ENCODE results near the gene BMPR1A.
"Not testable (repeated sequence)": the region's sequence is repeated elsewhere in the genome, so short reads cannot be mapped to it uniquely, and the experiment has no call there.

Gene BMPR1A

DNA sequence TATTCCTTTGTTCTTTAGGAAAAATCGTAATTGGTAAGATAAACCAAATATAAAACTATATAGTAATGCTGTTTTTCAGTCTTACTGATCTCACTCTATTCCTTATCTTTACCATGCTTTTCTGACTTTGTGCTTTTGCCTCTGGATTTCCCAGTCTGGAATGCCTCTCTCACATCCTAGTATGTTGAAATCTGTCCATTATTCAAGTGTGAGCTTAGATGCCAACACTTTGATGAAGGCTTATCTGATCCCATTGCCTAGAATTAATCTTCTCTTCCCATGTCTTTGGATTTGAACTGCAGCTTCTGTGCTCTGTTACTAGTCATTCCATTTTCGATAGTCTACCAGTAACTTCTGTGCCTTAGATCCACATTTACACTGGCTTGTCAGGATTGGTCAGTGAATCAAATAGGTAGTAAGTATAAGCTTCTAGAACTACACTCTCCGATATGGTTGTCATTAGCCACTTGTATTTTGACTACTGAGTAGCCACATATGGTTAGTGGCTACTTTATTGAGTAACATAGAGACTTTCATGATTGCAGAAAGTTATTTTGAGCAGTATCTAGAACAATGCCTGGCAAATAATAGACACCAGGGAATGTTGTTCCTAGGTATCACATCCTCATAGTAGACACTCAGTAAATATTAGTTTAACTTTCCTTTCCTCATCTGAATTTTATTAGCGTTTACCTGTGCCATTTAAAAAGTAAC is 92.9 kb downstream of the BMPR1A start:
- no peak for DNase-seq (ENCODE audit: low read depth)

DNA sequence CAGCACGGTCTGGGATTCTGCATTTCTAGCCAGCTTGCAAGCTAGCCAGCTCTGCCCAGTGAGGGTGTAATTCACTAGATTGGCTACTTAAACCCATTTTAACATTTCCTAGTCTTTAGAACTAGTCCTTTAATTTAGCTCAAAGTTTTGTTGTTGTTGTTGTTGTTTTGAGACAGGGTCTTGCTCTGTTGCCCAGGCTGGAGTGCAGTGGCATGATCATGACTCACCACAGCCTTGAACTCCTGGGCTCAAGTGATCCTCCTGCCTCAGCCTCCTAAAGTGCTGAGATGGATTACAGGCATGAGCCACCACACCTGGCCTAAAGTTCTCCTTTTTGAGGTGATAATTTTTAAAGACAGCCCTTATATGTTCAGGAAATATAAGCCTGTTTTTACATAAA is 94.1 kb downstream of the BMPR1A start:
- no peak for DNase-seq (ENCODE audit: low read depth)

DNA sequence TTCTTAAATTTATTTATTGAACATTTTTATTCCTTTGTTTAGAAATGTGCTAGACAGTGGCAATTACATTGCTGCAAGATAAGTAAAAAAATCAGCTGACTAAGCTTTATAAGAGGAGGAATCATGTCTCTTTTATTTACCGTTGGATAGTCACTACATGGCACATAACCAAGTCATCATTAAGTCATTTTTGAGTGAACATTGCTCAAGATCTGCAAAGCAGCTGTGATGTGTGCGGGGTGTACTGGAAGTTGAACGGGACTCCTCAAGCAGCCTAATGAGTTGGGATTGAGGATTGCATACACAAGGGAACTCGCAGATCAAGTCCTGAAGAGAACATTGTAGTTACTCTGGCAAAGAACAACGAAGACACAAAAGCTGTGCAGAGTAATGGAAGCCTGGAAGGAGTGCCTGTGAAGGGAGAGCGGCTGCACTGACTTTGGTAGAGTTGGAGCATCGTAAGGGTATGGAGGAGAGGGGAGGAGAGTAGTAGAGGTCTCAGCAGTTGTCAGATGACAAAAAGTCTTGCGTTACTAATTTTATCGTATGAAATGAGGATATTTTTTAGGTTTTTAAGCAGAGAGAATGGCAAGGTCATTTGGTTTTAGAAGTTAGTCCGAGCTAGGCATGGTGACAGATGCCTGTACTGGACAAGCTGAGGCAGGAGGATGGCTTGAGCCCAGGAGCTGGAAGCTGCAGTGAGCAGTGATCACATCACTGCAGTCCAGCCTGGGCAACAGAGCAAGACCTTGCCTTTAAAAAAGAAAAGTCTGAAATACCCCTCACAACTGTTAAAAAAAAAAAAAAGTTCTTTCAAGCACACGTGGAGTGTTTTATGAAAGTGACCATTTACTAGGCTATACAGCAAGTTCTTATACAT is 95.1 kb downstream of the BMPR1A start:
- DNase-seq (ENCODE audit: low read depth) = no peak

DNA sequence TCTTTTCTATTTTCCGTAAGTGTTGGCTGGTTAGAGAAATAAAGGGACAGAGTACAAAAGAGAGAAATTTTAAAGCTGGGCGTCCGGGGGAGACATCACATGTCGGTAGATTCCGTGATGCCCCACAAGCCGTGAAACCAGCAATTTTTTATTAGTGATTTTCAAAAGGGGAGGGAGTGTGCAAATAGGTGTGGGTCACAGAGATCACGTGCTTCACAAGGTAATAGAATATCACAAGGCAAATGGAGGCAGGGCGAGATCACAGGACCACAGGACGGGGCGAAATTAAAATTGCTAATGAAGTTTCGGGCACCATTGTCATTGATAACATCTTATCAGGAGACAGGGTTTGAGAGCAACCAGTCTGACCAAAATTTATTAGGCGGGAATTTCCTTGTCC is 97.2 kb downstream of the BMPR1A start:
- DNase-seq (ENCODE audit: low read depth) = not testable (repeated sequence)

DNA sequence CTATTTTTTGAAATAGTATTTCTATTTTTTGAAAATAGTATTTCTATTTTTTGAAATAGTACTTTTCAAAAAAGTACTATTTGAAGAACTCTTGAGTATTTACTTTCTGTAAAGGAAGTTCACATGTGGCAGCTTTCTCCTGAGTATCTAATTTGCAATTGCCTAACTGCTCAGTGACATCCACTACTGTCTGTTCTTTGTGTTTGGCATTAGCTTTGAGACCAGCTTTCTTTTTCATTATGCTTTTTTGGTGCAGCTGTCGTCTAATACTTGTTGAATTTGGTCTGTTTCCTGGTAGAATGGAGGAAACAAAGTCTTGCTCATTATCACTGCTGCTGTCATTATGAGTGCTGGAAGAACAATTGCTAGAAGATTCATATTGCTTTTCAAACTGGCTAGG is 99.1 kb downstream of the BMPR1A start:
- DNase-seq (ENCODE audit: low read depth) = no peak

DNA sequence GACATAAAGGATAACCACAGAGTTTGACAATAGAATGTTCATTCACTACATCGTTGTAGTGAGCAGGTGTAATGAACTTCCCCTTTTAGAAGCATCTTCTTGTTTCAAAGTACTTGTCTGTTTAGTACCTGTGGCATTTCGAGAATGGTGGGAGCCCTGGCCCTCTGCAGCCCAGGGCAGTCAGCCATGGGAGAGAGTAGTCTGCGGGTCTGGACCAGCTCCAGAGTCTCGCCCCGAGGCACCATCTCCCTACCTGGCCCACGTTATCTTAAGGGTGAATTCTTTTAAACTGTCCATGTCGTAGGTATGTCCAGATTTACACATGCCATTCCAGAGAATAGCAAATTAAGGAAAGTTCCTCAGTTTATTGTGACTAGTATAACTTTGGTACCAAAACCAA is 99.7 kb downstream of the BMPR1A start:
- DNase-seq (ENCODE audit: low read depth) = no peak

DNA sequence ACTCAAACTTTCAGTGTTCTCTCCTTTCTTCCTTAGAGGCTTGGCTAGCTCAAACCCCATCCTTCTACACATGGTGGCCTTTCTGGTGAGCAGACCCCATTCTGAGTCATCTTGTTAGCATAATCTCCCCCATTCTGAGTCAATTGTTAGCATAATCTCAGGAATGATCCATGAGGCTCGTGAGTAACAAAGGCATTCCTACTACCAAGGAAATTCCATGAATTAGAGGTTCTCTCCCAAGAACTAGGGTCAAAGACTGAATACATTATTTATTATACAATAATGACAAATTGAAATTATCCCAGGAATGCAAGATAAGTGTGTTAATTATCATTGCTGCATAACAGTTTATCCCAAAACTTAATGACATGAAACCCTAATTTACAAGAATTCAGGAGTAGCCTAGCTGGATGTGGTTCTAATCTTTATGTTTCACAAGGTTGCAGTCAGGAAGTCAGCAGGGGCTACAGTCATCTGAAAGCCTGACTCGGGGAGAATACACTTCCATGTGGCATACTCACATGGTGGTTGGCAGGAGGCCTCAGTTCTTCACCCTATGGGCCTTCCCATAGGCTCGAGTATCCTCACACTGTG is 100.8 kb downstream of the BMPR1A start:
- DNase-seq (ENCODE audit: low read depth) = no peak

DNA sequence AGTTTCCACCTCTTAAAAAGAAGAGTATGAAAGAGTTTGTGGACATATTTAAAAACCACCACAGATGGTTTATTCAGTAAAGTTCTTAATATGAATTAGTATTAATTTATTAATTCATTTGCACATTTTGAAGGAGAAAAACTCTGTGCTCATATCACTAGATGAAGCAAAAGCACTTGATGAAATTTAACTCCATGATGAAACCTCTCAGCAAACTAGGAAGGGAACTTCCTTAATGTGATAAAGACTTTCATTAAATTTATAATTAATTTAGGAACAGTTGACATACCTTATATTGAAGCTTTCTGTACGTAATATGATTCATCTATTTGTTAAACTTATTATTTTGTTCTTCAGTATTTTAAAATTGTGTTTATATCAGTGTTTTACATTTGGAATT is 101.6 kb downstream of the BMPR1A start:
- DNase-seq (ENCODE audit: low read depth) = no peak

DNA sequence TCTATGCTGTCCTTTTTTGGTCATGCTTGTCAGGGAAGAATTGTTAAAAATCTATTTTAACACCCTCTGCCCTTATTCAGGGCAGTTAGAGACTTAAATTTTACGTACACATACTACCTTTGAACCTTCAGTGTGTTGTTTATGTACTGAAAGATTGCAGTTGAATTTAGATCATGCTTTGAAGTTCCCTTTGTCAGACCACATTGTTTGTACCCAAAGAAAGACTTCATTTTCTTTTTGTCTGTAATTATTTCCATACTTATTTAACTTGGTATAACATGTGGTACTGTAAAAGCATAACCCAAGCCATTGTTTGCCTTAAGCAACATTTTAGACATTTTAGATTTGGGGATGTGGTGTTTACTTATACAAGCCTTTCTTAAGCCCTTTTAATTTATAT is 104.9 kb downstream of the BMPR1A start:
- DNase-seq (ENCODE audit: low read depth) = no peak

DNA sequence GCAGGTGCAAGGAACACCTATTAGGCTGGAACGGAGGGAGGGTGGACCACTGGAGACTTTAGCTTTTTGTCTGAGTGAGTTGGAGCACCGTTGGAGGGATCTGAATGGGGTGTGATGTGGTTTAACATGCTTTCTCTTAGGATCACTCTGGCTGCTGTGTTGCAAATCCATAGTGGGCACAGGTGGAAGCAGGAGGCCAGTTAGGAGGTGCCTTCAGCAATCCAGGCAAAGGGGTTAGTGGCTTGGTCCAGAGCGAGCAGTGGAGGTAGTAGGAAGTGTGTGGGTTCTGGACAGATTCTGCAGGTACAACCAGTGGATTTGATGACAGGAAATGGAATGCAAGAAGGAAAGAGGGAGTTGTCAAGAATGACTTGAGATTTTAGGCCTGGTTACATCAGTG is 106.0 kb downstream of the BMPR1A start:
- DNase-seq (ENCODE audit: low read depth) = no peak

DNA sequence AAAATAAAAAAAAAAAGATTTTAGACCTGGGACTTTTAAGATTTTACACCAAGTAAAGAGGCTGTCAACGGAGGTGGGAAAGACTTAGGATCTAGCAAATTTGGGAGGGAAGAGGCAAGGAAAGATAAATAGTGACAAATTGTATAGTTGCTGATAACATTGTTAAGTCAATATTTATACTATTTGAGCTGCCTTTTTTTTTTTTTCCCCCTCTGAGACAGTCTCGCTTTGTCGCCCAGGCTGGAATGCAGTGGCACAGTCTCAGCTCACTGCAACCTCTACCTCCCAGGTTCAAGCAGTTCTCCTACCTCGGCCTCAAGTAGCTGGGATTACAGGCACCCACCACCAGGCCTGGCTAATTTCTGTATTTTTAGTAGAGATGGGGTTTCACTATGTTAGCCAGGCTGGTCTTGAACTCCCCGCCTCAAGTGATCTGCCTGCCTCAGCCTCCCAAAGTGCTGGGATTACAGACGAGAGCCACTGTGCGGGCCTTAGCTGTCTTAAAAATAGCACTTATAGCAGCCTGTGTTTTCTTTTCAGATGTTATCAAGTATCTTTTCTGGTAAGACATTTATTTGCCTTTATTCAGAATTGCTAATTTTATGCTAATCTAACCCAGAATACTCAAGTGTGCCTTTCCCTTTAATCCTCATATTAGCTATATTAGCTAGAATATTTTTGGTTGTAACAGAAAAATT is 106.5 kb downstream of the BMPR1A start:
- no peak for DNase-seq (ENCODE audit: low read depth)

DNA sequence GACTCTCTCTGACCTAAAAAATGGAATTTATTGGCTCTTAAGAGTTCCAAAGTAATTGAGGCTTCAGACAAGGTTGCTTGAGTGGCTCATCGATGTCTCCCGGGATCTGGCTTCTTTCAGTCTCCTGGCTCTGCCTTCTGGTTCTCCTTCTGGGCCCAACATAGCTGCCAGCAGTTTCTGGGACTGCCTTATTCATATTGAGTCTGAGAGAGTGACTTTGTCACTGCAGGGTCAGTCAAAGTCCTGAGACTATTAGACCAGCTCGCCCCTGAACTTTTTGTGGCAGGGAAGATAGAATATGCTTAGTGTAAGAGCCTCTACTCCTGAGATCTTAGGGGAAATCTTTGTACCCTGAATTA is 107.0 kb downstream of the BMPR1A start:
- DNase-seq (ENCODE audit: low read depth) = no peak

DNA sequence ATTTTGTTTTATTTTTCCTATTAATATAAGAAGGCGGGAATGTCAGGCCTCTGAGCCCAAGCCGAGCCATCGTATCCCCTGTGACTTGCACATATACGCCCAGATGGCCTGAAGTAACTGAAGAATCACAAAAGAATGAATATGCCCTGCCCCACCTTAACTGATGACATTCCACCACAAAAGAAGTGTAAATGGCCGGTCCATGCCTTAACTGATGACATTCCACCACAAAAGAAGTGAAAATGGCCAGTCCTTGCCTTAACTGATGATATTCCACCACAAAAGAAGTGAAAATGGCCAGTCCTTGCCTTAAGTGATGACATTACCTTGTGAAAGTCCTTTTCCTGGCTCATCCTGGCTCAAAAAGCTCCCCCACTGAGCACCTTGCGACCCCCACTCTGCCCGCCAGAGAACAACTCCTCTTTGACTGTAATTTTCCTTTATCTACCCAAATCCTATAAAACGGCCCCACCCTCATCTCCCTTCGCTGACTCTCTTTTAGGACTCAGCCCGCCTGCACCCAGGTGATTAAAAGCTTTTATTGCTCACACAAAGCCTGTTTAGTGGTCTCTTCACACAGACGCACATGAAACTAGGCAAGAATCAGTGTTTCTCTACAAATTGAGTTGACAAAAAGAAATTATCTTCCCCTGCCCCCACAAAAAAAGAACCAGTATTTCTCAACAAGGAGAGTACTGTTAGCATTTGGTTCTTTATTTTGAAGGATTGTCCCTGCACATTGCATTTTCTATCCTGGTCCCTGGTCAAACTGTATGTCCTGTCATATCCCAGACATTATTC is 108.8 kb downstream of the BMPR1A start:
- DNase-seq (ENCODE audit: low read depth) = not testable (repeated sequence)

DNA sequence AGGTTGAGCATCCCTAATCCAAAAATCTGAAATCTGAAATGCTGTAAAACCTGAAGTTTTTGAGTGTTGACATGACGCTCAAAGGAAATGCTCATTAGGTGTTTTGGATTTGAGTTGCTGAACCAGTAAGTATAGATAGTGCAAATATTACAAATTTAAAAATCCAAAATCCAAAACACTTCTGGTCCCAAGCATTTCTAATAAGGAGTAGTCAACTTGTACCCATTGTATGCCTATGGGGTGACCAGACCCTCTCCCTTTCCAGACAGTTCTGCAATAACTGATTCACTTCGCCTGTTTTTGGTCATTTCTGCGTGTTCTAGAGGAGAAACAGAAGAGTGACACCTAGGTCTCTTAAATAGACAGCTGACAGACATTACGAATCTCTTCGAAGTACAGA is 110.7 kb downstream of the BMPR1A start:
- no peak for DNase-seq (ENCODE audit: low read depth)

DNA sequence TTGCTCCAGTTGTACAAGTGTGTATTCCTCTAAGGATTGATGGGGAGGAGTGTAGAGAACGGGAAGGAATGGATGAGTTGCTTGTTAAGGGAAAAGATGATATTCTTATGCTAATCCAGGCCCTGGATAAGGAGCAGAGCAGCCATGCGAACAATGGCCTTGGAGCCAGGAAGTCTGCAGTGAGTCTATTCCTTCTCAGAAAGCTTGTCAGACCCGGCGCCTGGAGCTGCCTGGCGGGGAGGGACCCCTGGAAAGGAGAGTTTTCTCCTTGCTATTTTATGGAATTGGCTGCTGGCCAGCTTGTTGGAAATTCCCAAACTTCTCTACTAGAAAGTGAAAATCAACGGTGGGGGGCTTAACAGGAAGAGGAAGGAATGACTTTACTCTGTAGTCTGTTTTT is 111.9 kb downstream of the BMPR1A start:
- DNase-seq (ENCODE audit: low read depth) = no peak

DNA sequence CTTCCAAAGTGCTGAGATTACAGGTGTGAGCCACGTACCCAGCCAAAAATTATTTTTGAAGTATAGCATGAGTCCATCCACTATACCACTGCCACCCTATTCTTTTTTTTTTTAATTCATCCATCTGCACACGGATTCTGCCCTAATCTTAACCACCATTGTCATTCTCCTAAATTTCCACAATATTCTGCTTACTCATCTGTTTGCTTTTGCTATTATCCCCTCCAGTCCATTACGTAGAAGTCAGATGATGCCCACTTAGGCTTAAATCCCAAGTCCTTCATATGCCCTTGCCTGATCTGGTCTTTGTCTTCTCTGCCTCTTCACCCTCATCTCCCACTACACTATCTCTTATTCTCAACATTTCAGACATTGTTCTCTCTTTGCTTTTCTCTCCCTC is 114.3 kb downstream of the BMPR1A start:
- no peak for DNase-seq (ENCODE audit: low read depth)

DNA sequence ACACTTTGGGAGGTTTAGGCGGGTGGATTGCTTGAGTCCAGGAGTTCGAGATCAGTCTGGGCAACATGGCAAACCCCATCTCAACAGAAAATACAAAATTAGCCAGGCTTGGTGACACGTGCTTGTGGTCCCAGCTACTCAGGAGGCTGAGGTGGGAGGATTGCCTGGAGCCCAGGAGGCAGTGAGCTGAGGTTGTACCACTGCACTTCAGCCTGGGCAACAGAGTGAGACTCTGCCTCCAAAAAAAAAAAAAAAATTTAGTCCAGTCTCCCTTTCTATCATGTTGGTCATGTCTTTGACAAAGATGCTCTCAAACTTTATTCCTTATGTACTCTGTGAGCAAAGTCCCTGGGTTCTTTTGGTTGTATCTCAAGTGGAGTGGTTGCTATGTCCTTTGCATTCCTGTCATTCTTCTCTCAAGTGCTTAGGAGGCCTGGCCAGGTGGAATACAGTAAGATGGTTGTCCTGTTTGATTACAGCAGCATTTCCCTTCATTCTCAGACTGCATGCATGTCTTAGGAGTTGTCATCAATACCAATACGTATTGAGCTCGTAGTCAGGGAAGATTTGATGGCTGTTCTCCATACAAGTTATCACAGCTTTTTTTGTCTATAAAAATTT is 115.3 kb downstream of the BMPR1A start:
- DNase-seq (ENCODE audit: low read depth) = no peak

DNA sequence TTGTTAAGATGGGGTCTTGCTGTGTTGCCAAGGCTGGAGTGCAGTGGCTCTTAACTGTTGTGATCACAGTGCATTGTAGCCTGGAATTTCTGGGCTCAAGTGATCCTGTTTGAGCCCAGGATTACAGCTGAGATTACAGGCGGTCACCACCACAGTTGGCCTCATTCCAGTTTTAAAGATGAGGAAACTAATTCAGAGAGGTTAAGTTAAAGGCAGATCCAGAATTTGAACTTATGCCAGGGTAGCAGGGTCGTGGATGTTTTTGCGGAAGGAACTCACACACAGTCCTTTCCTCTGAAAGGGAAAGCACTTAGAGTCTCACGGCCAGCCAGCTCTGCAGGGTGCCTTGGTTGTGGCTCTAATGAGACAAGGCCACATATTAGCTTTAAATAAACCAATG is 116.3 kb downstream of the BMPR1A start:
- no peak for DNase-seq (ENCODE audit: low read depth)

DNA sequence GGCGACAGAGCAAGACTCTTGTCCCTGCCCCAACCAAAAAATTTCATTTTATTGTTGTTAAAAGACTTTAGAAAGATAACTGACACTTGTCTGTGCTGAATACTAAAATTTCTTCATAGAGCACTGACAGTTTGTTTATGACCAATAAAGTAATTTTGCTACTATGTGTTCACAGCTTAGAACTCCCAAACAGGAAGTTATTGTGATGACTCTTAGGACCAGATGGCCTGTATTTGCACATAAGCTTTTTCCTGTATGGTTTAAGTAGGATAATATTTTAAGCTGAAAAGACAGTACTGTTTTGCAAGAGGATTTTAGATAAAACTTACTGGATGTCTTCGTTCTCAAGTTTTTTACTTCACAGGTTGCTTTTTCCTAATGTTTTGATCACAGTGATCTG is 120.3 kb downstream of the BMPR1A start:
- DNase-seq (ENCODE audit: low read depth) = no peak

DNA sequence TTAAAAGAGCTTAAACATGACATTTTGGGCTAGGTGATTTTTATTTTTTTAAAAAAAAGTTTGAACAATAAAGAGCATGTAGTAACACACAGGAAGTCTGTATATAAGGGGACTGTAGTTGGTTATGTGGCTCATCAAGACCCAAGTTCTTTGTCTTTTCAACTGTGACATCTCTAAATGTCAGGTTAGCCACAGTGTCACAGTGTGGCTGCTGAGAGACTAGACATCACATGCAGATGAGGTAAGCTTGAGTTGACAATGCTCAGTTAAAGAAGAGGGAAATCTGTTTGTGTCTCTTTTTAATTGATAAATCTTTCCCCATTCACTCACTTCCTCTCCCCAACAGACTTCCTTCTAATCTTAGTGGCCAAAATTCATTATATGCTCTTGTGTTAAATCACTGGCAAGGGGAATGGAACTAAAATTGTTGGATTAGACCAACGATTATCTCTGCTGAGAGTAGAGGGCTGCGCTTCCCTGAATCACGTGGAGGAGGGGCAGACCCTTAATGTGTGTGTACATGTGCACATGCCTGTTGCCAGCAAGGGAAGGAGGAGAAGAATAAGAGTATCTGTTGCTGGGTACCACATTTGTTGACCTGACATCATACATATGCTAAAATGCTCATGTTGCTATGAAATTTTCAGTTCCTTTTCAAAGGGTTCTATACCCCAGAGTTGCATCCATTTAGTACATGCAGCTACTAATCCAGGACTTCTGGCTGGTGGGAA is 122.7 kb downstream of the BMPR1A start:
- no peak for DNase-seq (ENCODE audit: low read depth)

DNA sequence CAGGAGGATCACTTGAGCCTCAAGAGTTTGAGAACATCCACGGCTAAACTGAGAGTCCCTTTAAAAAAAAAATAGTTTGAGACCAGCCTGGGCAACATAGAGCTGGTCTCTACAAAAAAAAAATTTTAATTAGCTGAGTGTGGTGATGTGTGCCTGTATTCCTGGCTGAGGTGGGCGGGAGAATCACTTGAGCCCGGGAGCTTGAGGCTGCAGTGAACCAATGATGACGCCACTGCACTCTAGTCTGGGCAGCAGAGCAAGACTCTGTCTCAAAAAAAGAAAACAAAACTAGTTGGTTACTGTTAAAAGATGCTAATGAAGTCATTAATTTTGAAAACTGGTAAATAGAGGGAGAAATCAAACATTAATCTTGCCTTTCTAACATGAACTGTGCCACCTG is 124.6 kb downstream of the BMPR1A start:
- no peak for DNase-seq (ENCODE audit: low read depth)
